Measurements from ENCODE around the gene NLRC5.
"Not testable (repeated sequence)": the region's sequence is repeated elsewhere in the genome, so short reads cannot be mapped to it uniquely, and the experiment has no call there.

Gene NLRC5

DNA sequence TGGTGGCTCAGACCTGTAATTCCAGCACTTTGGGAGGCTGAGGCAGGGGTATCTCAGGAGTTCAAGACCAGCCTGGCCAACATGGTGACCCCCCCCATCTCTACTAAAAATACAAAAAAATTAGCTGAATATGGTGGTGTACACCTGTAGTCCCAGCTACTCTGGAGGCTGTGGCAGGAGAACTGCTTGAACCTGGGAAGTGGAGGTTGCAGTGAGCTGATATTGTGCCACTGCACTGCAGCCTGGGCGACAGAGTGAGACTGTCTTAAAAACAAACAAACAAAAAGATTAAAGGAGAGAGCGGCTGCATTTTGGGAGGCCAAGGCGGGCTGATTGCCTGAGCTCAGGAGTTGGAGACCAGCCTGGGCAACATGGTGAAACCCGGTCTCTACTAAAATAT lies 2.4 kb upstream of the NLRC5 start:
- H3K9me3 Mint-ChIP-seq; ATAC-seq; DNase-seq (ENCODE audit: low spot score in 2 of 2): not testable (repeated sequence)
- Mint-ChIP-seq H3K27ac (peak overlapping the region; percentile 91), H3K4me1 (peaks cover 77% of the 10 kb centered on the region), H3K4me3 (peak overlapping the region; percentile 71), H3K36me3 (peaks cover 68% of the 10 kb centered on the region)

DNA sequence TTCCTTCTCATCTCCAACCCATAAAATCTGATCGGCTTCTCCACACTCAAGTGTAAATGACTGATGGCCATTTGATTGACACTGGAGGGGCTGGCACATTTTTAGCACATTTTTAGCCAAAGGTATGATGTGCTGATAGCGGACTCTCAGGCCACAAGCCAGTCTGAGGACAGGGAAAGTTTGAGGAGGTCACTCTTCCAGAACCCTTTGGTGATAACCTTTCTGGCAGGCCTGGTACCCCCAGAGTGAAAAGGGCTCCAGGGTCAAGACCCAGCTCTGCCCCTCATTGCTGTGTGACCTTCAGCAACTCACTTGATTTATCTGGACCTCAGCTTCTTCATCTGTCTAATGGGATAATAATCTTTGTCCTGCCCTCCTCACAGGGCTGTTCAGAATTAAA lies 1.7 kb upstream of the NLRC5 start:
- no peak for DNase-seq (ENCODE audit: low spot score in 2 of 2)
- peaks cover 71% of the 10 kb centered on the region for H3K4me1 Mint-ChIP-seq
- peaks cover 74% of the 10 kb centered on the region for H3K36me3 Mint-ChIP-seq
- ATAC-seq: no peak
- peak overlapping the region; percentile 91 for H3K27ac Mint-ChIP-seq
- peak overlapping the region; percentile 71 for H3K4me3 Mint-ChIP-seq
- H3K9me3 Mint-ChIP-seq: no peaks in the 10 kb centered on the region

- H3K36me3 Mint-ChIP-seq: peaks cover 80% of the 10 kb centered on the region
- H3K27ac Mint-ChIP-seq: peak overlapping the region; percentile 91
These were observed 1.0 kb upstream of the NLRC5 start for GRCh38 chr16:56988161-56988947.

GRCh38 chr16:56989988-56990387 lies 631 bp downstream of the NLRC5 start:
- Mint-ChIP-seq H3K4me3 (peak overlapping the region; percentile 71), H3K27ac (peak overlapping the region; percentile 91), H3K9me3 (no peaks in the 10 kb centered on the region), H3K4me1 (peaks cover 73% of the 10 kb centered on the region), H3K36me3 (peaks cover 80% of the 10 kb centered on the region)
- DNase-seq (ENCODE audit: low spot score in 2 of 2): no peak
- ATAC-seq: no peak

More at GRCh38 chr16:56988161-56988947, 1.0 kb upstream of the NLRC5 start:
- DNase-seq (ENCODE audit: low spot score in 2 of 2) (no peak), ATAC-seq (no peak)
- H3K4me1 Mint-ChIP-seq: peaks cover 70% of the 10 kb centered on the region
- no peaks in the 10 kb centered on the region for H3K9me3 Mint-ChIP-seq
- H3K4me3 Mint-ChIP-seq: peak overlapping the region; percentile 71

DNA sequence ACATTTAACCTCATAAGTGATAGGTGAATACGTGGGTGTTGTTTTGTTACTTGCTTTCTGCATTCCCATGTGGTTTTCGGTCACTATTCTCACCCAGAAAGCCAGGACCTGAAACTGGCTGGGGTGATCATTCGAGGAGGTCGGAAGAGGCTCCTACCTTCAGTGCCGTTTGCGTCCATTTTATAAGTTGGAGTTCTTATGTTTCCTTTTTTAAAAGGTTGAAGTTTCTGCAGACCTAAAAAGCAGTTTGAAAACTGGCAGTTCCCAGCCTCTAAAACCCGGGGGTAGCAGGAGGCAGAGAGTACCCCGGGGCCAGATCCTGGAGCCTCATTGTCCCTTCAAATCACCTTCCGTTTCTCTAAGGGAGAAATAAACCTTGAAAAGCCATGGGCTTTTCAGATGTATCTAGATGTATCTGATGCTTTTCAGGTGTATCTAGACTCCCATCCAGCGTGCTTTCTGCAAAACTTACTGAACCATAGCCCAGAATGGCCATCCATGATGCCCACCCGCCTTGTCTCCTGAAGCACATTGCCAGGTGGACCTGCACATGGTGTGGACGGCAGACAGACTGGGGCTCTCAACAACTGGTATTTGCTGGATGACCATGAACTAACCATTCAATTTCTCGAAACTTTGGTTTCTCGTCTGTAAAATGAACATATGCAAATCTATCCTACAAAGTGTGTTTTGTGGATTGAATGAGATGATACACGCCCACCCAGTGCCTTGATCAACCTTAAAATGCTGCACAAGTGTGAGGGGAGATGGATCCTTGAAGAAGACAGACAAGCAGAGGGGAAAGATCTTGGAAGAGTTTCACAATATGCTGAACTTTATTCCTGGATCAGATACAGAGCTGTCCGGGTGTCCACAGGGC lies 1.3 kb downstream of the NLRC5 start:
- no peak for ATAC-seq
- Mint-ChIP-seq H3K4me1 (peaks cover 73% of the 10 kb centered on the region), H3K36me3 (peaks cover 81% of the 10 kb centered on the region)

DNA sequence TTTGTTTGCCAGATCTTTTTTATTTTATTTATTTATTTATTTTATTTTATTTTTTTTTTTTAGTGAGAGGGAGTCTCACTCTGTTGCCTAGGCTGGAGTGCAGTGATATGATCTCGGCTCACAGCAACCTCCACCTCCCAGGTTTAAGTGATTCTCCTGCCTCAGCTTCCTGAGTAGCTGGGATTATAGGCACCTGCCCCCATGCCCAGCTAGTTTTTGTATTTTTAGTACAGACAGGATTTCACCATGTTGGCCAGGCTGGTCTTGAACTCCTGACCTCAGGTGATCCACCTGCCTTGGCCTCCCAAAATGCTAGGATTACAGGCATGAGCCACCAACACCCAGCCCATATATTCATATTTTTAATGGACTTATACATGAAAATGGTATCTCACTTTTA lies 3.1 kb downstream of the NLRC5 start:
- not testable (repeated sequence) for ATAC-seq; H3K9me3 Mint-ChIP-seq; DNase-seq (ENCODE audit: low spot score in 2 of 2)
- Mint-ChIP-seq H3K36me3 (peaks cover 92% of the 10 kb centered on the region), H3K4me3 (peak overlapping the region; percentile 71), H3K4me1 (peaks cover 69% of the 10 kb centered on the region), H3K27ac (peak overlapping the region; percentile 91)

More for the DNA sequence above, 1.3 kb downstream of the NLRC5 start:
- no peak for DNase-seq (ENCODE audit: low spot score in 2 of 2)
- peak overlapping the region; percentile 91 for H3K27ac Mint-ChIP-seq
- H3K4me3 Mint-ChIP-seq: peak overlapping the region; percentile 71
- no peaks in the 10 kb centered on the region for H3K9me3 Mint-ChIP-seq

GRCh38 chr16:56993204-56993603 lies 3.8 kb downstream of the NLRC5 start:
- ATAC-seq: no peak
- no peak for DNase-seq (ENCODE audit: low spot score in 2 of 2)
- H3K4me3 Mint-ChIP-seq: peak overlapping the region; percentile 71
- peaks cover 68% of the 10 kb centered on the region for H3K4me1 Mint-ChIP-seq
- no peaks in the 10 kb centered on the region for H3K9me3 Mint-ChIP-seq
- peaks cover 90% of the 10 kb centered on the region for H3K36me3 Mint-ChIP-seq
- peak overlapping the region; percentile 91 for H3K27ac Mint-ChIP-seq

GRCh38 chr16:56994311-56994710 lies 5.0 kb downstream of the NLRC5 start:
- H3K4me1 Mint-ChIP-seq: peaks cover 68% of the 10 kb centered on the region
- peak overlapping the region; percentile 91 for H3K27ac Mint-ChIP-seq
- H3K36me3 Mint-ChIP-seq: peaks cover 81% of the 10 kb centered on the region
- peak; percentile 15 for ATAC-seq
- DNase-seq (ENCODE audit: low spot score in 2 of 2): no peak
- no peaks in the 10 kb centered on the region for H3K9me3 Mint-ChIP-seq
- peak overlapping the region; percentile 71 for H3K4me3 Mint-ChIP-seq

DNA sequence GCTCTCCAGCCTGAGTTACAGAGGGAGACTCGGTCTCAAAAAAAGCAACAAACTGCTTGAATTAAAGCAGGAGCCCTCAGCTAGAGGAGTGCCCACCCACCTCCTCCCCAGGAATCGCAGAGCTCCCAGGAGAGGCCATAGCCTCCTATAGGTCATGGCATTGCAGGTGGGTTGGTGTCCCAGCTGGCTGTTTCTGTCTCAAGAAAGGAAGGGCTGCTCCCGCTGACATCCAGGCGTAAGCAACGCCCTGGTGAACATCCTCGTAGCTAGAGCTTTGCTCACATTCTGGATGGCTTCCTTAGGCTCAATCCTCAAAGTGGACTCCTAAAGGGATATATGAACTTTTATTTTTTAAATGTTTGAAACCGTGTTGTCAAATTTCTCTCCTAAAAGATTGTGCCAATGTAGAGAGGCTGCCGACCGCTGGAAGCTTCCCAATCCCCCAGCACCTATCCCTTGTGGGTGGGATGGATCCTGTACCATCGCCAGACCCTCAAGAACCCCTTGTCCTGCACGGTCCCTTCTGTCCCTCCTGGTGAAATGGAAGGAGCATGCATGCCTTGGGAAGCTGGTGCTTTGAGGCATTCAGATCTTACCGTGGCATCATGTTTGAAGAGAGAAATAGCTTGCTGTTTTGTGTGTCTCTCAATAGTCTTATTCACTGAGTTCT lies 5.9 kb downstream of the NLRC5 start:
- DNase-seq (ENCODE audit: low spot score in 2 of 2): no peak
- Mint-ChIP-seq H3K27ac (peak overlapping the region; percentile 91), H3K9me3 (no peaks in the 10 kb centered on the region), H3K4me1 (peaks cover 76% of the 10 kb centered on the region), H3K4me3 (peak overlapping the region; percentile 71), H3K36me3 (peaks cover 71% of the 10 kb centered on the region)
- no peak for ATAC-seq

- DNase-seq (ENCODE audit: low spot score in 2 of 2): no peak
- Mint-ChIP-seq H3K27ac (peak overlapping the region; percentile 91), H3K4me1 (peaks cover 90% of the 10 kb centered on the region), H3K4me3 (peak overlapping the region; percentile 75), H3K9me3 (peaks cover 4% of the 10 kb centered on the region), H3K36me3 (peaks cover 51% of the 10 kb centered on the region)
- no peak for ATAC-seq
These were observed 7.9 kb downstream of the NLRC5 start for GRCh38 chr16:56997264-56997663.

- Mint-ChIP-seq H3K4me1 (peaks cover 93% of the 10 kb centered on the region), H3K4me3 (peak overlapping the region; percentile 75), H3K36me3 (peaks cover 45% of the 10 kb centered on the region), H3K27ac (peak overlapping the region; percentile 91), H3K9me3 (peaks cover 4% of the 10 kb centered on the region)
- no peak for ATAC-seq
- DNase-seq (ENCODE audit: low spot score in 2 of 2): no peak
These were observed 8.6 kb downstream of the NLRC5 start for GRCh38 chr16:56997931-56998330.

DNA sequence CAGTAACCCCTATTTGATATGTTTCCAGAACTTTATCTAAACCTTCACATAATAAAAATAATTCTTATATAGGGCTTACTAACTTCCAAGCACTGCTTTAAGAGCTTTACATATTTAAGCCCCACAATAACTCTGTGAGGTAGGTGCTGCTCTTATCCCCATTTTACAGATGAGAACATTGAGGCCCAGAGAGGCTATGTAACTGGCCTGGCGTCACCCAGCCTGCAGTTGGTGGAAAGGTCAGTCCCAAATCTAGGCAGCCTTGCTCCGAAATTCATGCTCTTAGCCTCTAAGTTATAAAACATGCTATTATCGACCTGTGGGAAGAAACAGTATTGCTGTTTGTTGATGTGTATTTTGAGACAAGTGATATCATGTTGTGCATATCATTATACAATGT lies 9.0 kb downstream of the NLRC5 start:
- H3K36me3 Mint-ChIP-seq: peaks cover 43% of the 10 kb centered on the region
- H3K4me1 Mint-ChIP-seq: peaks cover 93% of the 10 kb centered on the region
- peaks cover 4% of the 10 kb centered on the region for H3K9me3 Mint-ChIP-seq
- ATAC-seq: no peak
- peak overlapping the region; percentile 91 for H3K27ac Mint-ChIP-seq
- peak overlapping the region; percentile 75 for H3K4me3 Mint-ChIP-seq
- no peak for DNase-seq (ENCODE audit: low spot score in 2 of 2)

DNA sequence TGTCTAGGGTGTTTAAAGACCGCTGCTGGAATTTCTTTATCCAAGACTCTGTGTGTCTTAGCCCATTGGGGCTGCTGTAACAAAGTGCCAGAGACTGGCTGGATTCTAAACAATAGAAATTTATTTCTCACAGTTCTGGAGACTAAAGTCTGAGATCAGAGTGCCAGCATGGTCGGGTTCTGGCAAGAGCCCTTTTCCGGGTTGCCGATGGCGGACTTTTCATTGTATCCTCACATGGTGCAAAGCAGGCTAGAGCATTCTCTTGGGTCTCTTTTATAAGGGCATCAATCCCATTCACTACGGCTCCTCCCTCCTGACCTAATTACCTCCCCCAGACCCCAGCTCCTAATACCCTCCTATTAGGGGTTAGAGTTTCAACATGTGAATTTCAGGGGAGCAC lies 9.5 kb downstream of the NLRC5 start:
- Mint-ChIP-seq H3K27ac (peak overlapping the region; percentile 91), H3K4me3 (peak overlapping the region; percentile 75), H3K36me3 (peaks cover 43% of the 10 kb centered on the region), H3K4me1 (peaks cover 93% of the 10 kb centered on the region), H3K9me3 (peaks cover 4% of the 10 kb centered on the region)
- no peak for ATAC-seq
- DNase-seq (ENCODE audit: low spot score in 2 of 2): no peak

DNA sequence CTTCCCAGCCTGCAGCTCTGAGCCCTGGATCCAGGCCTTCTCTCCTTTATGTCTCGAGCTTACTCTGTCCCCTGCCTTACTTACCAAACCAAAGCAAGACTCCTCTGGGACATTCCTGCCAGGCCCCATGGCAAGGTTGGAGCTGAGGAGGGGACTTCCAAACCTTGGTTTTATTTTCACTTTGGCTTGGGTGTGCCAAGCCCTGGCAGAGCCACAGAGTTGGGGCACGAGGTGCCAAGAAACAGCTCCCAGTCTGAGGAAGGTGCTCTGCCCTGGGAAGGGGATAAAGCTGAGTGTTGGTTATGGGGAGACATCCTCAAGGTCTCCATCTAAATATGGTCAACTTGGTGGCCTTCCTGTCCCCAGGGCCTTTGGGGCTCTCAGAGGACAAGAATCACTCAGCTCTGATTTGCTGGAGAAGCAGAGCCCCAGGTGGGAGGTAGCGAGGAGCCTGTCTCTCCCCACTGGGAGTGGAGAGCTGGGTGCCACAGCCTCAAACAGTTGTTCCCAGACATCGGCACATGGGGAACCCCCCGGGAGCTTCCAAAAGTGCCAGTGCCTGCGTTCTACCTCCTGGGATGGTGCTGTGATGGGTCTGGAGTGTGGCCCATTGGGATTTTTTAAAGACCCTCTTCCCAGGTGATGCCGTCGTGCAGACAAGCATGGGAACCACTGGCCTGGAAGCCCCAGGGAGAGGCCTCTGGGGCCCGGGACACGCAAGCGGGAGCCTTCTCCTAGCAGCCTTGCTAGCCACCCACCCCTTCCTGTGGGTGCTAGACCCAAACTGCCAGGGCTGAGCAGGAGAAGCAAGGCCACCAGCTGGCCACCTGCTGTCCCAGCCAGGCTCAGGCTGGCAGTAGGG lies 10.3 kb downstream of the NLRC5 start:
- DNase-seq (ENCODE audit: low spot score in 2 of 2) (peak in 1 of 2 donors; percentile 75), ATAC-seq (peak; percentile 46)
- peak overlapping the region; percentile 75 for H3K4me3 Mint-ChIP-seq
- peaks cover 43% of the 10 kb centered on the region for H3K36me3 Mint-ChIP-seq
- peaks cover 4% of the 10 kb centered on the region for H3K9me3 Mint-ChIP-seq
- peak overlapping the region; percentile 91 for H3K27ac Mint-ChIP-seq
- peaks cover 93% of the 10 kb centered on the region for H3K4me1 Mint-ChIP-seq

All from stimulated activated effector memory CD8-positive, alpha-beta T cell treated with anti-CD3 and anti-CD28 coated beads, Interleukin-12 subunit alpha, Interleukin-12 subunit beta, amount 100 ng/mL, for 72 hours (primary cell).